Neutrophil (primary cell): ENCODE data around the gene ZNF93.
A peak's percentile ranks its signal among the peaks of the same experiment; 100 is the strongest.
"Not testable (repeated sequence)": the region's sequence is repeated elsewhere in the genome, so short reads cannot be mapped to it uniquely, and the experiment has no call there.

Experiments
- H3K27ac ChIP-seq: fragments of 200-600 bp; sonication (generic); 2 replicates; pipeline ENCODE4 v1.5.1; 2016; ENCODE audit warnings: mild to moderate bottlenecking, moderate library complexity
- H3K27me3 ChIP-seq: fragments of 200-600 bp; sonication (generic); 2 replicates; pipeline ENCODE4 v1.6.0; 2016; ENCODE audit warnings: mild to moderate bottlenecking
- H3K36me3 ChIP-seq: fragments of 200-600 bp; sonication (generic); 2 replicates; pipeline ENCODE4 v1.5.1; 2017
- H3K4me1 ChIP-seq, 2 experiments: fragments of 200-600 bp in 1 of 2; sonication (generic) in 1 of 2; 1 replicate in 1 of 2; 2 replicates in 1 of 2; pipeline versions ENCODE4 v1.5.1 to v1.6.1; 2013 to 2016; ENCODE audit warnings: low read depth in 1 of 2, low read length in 1 of 2, mild to moderate bottlenecking in 1 of 2, moderate library complexity in 1 of 2; ENCODE audit not compliant: control insufficient read depth in 1 of 2, insufficient read depth in 1 of 2
- H3K4me3 ChIP-seq, 2 experiments: fragments of 200-600 bp in 1 of 2; sonication (generic) in 1 of 2; 1 replicate in 1 of 2; 2 replicates in 1 of 2; pipeline ENCODE4 v1.5.1; 2013 to 2016; ENCODE audit warnings: low read depth in 1 of 2, low read length in 1 of 2, mild to moderate bottlenecking in 1 of 2, moderate library complexity in 1 of 2
- H3K9me3 ChIP-seq: fragments of 200-600 bp; sonication (generic); 2 replicates; pipeline ENCODE4 v1.5.1; 2016
- CTCF ChIP-seq: fragments of 200-600 bp; sonication (generic); IDR thresholded peaks from 2 replicates; pipeline ENCODE4 v1.5.1; 2016; ENCODE audit warnings: antibody characterized with exemption

ZNF93 gene

DNA sequence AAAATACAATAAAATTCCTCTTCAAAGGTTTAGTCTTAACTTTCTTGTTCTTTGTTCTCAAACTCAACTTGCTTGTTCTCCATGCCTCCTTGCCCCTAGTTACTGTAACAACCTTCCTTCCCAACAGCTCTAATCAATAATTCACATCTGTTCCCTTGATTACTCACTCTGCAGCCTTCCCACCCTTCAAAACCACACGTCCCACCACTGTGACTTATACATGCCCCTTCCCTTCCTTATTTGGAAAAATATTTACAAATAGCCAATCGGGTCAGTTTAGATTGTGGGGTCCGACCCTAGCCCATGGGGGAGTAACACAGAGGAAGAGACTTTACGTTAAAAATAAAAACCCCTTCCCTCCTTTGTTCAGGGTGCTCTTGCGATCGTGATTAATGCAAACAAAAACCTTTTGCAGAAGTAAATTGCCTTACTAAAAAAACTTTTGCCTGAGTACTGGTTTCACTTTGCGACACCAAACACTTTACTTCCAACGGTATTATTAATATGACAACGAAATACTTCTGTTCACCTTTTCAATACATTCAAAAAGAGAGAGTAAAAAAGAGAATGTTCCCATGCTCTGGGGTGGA, 512 bp upstream of the ZNF93 start:
- Histone ChIP-seq H3K27me3 (no peaks in the 10 kb centered on the region), H3K36me3 (no peaks in the 10 kb centered on the region), H3K4me3 (peak overlapping the region; percentile 80 to 90), H3K9me3 (peaks cover 5% of the 10 kb centered on the region), H3K27ac (peak overlapping the region; percentile 82), H3K4me1 (peaks cover 14 to 15% of the 10 kb centered on the region in 2 experiments)
- TF ChIP-seq CTCF: no peak

DNA sequence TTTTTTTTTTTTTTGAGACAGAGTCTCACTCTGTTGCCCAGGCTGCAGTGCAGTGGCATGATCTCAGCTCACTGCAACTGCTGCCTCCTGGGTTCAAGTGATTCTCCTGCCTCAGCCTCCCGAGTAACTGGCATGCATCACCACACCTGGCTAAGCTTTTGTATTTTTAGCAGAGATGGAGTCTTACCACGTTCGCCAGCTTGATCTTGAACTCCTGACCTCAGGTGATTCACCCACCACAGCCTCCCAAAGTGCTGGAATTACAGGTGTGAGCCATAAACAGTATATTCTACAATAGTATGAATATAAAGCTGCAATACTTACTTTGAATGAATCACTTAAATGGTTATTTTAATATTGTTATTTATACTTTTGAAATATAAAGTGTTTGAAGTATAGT, 6.8 kb downstream of the ZNF93 start:
- H3K4me3 ChIP-seq, H3K27ac ChIP-seq, H3K36me3 ChIP-seq, H3K27me3 ChIP-seq, H3K9me3 ChIP-seq, H3K4me1 ChIP-seq: not testable (repeated sequence)

GRCh38 chr19:19909654-19910053, 8.9 kb downstream of the ZNF93 start:
- Histone ChIP-seq H3K4me1 (no peaks in the 10 kb centered on the region), H3K36me3 (peaks cover 4% of the 10 kb centered on the region), H3K27ac (no peak overlapping the region), H3K4me3 (no peak overlapping the region), H3K9me3 (peaks cover 9% of the 10 kb centered on the region), H3K27me3 (no peaks in the 10 kb centered on the region)
- TF ChIP-seq CTCF: no peak

- Histone ChIP-seq H3K9me3 (peaks cover 13% of the 10 kb centered on the region), H3K27me3 (no peaks in the 10 kb centered on the region), H3K36me3 (peaks cover 7% of the 10 kb centered on the region), H3K27ac (no peak overlapping the region), H3K4me3 (no peak overlapping the region), H3K4me1 (no peaks in the 10 kb centered on the region)
- TF ChIP-seq CTCF: no peak
These were observed 10.4 kb downstream of the ZNF93 start for GRCh38 chr19:19911150-19911549.

DNA sequence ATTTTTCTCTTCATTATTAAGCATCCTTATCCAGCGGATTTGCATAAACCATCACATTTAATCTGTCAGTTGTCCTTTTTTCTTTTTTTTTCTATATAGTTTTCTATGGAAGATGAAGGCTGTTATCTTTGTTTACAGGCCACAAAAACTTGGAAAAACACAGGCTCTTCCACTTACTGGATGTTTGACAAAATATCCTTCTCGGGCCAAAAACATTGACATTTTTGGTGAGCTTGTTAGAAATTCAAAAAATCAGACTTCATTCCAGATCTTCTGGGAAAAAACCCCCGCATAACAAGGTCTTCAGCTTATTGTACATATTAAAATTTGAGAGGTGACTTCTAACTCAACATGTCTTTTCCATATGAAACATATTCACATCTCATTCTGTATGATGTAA, 13.8 kb downstream of the ZNF93 start:
- Histone ChIP-seq H3K27me3 (no peaks in the 10 kb centered on the region), H3K27ac (no peak overlapping the region), H3K9me3 (peaks cover 17% of the 10 kb centered on the region), H3K4me3 (no peak overlapping the region), H3K36me3 (peaks cover 7% of the 10 kb centered on the region), H3K4me1 (no peaks in the 10 kb centered on the region)
- TF ChIP-seq CTCF: no peak

DNA sequence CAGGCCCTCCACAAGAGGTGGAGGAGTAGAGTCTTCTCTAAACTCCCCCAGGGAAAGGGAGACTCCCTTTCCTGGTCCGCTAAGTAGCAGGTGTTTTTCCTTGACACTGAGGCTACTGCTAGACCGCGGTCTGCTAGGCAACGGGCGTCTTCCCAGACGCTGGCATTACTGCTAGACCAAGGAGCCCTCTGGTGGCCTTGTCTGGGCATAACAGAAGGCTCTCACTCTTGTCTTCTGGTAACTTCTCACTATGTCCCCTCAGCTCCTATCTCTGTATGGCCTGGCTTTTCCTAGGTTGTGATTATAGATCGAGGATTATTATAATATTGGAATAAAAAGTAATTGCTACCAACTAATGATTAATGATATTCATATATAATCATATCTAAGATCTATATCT, 29.7 kb downstream of the ZNF93 start:
- peaks cover 78% of the 10 kb centered on the region for H3K9me3 ChIP-seq
- peaks cover 28% of the 10 kb centered on the region for H3K36me3 ChIP-seq

GRCh38 chr19:19933432-19934314, 32.9 kb downstream of the ZNF93 start:
- not testable (repeated sequence) for H3K4me1 ChIP-seq, H3K27me3 ChIP-seq, H3K27ac ChIP-seq, H3K4me3 ChIP-seq, H3K36me3 ChIP-seq
- peaks cover 87% of the 10 kb centered on the region for H3K9me3 ChIP-seq

More for the DNA sequence above, 29.7 kb downstream of the ZNF93 start:
- not testable (repeated sequence) for H3K27ac ChIP-seq, H3K27me3 ChIP-seq, H3K4me3 ChIP-seq, H3K4me1 ChIP-seq
